Inflammatory macrophage treated with lipopolysaccharide for 4 hours (primary cell): ENCODE results near the gene HMGCLL1.

Experiments used
- DNase-seq: peaks from one replicate; pipeline ENCODE4 v3.0.0-alpha.2; 2020

HMGCLL1 gene

DNA sequence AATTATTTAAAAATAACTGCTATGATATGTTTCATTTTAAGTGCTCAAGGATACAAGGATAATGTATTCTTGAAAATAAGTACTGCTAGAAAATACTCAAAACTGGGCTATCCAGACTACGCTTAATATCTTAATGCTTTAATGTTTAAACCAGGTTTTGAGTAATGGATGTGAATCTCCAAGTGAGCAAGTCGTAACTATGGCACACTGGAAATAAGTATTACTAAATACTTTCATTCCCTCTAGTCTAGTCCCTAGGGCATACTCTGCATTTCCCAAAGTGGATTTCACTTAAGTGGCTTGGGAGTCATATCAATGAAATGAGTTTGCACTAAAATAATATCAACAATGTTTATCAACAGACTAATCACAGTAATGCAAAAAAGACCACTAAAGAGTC lies 48.1 kb downstream of the HMGCLL1 start:
- no peak for DNase-seq

DNA sequence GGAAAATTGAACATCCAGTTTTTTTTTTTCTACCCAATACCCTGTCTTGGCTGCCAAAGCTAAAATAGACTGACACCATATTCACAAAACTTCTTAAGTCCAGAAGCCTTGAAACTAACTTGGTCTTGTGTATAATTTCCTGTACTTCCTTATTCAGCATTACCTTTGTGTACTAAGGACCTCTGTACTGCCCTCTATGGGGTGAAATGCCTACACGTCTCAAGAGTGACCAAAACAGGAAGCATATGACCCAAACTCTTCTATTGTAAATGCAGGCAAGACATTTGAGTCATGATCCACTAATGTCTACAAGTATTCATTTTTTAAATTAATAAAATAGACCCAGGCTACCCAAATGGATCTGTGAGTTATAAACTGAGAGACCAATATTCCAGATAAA lies 50.4 kb downstream of the HMGCLL1 start:
- peak; percentile 10 for DNase-seq

DNA sequence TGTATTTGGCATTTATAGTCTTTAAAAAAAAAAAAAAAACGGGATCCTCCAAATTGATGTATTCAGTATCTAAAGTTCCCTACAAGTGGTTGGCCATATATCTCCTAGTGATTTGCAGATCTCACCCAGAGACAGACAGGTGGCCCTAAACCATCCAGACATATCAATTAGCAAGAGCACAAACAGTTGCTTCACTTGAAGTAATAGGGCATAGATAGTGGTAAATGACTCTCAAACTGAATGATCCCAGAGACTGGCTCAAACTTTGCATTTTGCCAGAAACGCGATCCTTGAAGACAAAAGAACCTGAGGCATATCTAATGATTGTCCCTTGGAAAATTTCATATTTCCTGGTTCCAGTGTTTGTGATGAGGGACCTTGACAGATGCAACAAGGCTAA lies 54.6 kb downstream of the HMGCLL1 start:
- no peak for DNase-seq

DNA sequence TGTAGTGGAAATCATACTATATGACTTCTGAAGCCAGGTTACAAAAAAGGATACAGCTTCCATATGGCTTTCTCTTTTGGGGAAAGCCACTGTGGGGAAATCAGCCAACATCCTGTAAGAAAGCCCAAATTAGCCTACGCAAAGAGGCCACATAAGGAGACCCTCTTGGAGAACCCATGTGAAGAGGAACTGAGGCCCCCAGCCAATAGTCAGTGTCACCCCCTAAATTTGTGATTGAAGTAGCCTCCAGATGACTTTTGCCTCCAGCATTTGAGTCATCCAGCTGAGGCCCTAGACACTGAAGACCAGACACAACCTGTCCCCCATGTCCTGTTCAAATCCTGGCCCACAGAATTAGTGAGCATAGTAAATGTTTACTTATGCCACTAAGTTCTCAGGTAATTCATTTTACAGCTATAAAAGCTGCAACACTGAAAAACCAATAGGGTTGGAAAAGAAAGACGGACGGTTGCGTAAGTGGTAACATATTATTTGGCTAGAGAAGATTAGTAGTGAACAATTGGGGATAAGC lies 60.4 kb downstream of the HMGCLL1 start:
- DNase-seq: no peak

DNA sequence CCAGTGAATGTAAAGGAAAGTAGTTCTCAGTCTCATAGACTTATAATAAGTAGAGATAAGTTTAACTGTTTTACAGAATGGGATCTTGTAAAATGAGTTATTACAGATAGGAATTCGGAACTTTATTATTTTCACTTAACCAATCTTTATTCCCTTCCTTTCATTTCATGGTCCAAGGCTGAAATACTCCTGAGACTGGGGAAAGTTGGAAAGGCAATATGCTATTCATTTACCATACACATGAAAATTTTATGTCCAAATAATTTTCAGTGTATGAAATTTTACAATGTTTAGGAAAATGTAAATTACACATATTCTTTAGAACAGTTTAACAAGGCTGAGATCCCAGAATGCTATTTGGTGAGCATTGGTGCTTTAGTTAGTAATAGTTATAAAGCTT lies 62.3 kb downstream of the HMGCLL1 start:
- no peak for DNase-seq

DNA sequence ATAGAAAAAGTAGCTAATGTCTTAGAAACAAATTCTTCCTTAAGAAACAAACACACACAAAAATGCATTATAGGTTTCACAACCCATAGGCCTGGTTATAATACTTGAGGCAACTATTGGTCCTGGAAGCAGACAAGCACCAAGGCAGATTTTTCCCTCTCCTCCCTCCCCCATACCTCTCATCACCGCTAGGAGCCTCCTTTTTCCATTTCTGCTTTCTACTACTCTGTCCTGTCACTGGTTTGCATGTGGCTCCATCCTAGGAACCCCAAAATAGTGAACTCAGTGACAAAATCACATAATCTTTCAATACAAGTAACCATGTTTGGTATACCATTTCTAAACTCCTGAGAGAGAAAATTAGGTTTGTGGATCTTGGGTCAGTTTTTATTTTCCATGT lies 66.1 kb downstream of the HMGCLL1 start:
- no peak for DNase-seq

DNA sequence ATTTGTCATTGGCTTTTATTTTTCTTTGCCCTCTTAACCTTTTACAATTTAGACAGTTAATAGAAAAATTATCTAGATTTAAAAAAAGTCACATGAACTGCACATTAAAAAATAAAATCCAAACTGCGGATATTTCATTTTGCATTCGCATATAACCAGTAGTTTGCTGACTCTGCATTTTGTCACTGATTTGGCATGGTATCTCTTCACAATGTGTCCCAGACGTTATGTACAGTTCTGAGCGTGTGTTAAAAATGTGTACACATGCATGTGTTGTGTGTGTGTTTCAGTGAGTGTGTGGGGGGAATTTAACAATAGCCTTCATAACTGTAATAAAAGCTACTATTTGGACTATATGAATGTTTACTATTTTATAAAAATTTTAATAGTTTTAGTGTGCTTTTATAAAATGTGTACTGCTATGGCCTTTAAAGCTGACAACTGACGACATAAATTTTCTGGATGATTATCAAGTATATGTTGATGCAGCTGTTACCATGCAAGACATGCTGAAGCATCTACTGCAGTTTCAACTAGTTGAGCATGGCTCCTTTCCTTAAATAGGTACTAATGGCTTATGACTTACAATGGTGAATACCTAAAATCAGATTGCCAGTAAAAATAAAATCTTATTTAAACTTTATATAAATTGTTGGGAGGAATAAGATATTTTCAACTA lies 67.7 kb downstream of the HMGCLL1 start:
- DNase-seq: no peak

DNA sequence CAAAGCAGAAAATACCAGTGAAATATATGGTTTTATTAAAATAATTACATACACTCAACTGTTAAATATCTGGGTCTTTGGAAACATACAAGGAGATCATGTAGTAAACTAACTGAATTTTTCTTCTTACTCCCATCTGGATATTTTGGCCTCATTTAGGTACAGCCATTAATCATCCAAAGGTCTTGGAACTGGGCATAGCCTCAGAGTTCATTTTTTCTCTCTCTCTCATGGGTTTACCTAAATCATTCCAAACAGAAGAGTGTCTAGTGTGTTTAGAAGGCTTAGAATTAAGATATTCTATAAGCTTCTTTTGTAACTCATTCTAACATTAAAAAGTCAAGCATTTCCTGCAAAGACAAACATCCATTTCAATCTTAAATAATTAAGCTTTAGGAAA lies 79.4 kb downstream of the HMGCLL1 start:
- DNase-seq: no peak

DNA sequence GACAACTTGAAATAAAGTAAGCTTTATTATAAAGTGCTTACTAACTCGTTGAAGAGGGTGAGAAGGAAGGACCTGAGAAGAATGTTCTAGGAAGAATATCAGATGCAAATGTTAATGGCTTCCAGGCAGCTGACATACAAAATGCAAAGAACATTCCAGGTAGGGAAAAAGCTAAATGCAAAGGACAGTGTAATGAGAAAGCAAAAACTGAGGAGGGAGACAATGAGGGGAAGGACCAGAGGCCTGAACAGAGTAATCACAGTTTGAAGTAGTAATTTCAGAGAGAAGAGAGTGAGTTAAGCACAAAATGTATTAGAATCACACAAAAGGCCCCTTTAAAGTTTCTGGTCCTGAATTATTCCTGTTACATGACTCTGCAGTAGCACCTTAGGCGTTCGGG lies 81.3 kb downstream of the HMGCLL1 start:
- DNase-seq: no peak

DNA sequence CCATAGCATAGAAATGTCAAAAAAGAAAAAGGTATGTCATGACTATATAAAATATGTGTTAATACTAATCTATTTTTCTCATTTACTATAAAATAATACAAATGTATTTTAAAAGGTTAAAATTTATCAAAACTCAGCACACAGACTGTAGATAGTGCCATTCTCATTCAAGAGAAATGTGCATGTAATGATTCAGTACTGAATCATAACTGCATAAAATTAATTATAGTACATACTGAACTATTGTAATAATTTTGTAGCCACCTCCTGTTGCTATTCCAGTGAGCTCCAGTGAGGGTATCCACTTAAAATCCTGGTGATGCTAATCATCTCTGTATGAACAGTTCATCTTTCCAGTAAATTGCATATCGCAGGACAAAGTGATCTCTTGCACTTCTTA lies 82.8 kb downstream of the HMGCLL1 start:
- DNase-seq: no peak

DNA sequence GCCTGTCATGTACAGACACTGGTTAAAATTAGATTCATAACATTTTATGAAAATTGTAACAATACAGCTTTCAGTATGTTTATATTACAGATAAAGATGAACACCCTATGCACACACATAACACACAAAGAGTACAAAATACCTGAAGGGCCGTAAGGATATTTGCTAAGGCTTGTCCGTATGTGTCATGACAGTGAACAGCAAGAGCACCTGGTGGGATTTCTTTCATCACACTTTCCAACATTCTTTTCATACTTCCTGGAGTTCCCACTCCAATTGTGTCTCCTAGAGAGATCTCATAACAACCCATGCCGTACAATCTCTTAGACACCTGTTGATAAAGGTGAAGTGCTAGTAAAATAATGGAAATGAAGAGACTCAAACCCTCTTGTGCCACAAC lies 83.7 kb downstream of the HMGCLL1 start:
- no peak for DNase-seq

DNA sequence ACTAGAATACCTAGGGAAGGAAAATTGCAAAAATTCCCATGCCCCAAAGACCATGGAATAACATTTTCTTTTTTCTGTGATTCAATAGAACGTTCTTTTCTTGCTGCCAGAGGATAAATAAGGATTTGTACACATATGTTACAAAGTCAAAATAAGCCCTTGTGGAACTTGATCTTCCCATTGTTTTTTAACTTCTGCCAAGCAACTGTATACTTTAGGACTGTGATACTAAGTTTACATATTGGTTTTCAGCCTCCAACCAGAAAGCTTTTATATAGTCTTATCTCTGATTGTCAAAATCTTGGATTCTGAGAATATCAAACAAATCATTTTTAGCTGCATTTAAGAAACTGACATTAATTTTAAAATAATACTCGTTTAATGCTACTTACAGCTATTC lies 84.6 kb downstream of the HMGCLL1 start:
- no peak for DNase-seq

DNA sequence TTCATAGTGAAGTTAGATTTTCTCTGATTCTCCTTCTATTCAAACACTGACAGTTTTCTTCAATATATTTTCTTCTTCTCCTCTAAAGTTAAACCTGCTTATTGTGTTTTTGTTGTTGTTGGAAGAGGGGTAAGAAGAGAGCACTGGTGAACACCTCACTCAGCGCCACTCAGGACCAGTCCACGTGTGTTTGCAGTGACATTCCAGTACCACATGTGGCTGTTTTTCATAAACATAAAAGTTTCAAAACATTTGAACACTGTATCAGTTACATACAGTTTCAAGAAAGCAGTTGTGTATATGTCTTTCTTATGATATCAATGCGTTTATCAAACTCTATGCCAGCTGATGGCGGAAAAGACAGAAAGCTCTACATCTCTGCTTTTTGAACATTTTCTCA lies 86.7 kb downstream of the HMGCLL1 start:
- DNase-seq: no peak

DNA sequence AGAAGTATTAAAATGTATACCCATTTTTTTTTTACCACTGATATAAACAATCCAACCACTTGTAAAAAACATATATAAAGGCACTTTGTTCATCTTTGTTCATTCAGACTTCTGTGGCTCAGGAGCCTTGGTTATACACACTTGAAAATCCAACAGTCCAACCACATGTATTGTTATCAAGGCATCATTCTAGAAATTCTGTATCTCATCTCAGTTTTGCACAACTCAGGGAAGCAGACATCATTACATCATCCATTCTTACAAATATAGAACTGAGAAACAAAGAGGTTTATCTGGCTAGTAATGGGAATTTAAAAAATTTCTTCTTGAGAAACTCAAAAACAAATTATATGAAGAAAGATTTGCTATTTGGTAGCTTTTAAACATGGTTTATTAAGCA lies 88.1 kb downstream of the HMGCLL1 start:
- DNase-seq: no peak

DNA sequence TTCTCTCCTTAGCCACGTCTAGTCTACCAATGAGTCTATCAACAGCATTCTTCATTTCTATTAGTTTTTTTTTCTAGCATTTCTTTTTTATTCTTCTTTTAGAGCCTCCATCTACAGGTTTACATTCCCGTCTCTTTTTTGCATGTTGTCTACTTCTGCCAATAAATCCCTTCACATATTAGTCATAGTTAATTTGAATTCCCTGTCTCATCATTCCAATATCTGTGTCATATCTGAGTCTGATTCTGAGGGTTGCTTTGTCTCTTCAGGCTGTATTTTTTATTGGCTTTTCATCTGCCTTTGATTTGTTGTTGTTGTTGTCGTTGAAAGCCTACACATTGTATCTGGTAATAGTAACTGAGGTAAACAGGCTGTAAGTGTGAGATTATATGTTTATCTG lies 104.6 kb downstream of the HMGCLL1 start:
- DNase-seq: no peak

DNA sequence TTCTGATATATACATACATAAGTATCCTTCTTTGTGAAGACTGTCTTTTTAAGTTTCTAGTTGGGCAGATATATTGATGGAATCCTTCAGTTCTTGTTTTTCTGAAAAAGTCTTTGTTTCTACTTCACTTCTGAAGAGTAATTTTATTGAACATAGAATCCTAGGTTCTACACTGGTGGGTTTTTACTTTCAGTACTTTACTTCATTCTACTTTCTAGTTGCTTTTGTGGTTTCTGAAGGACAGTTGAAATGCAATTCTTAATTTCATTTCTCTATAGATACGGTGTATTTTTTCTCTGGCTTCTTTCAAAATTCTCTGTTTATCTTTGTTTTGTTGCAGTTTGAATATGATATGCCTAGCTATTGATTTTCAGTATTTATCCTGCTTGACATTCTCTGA lies 105.3 kb downstream of the HMGCLL1 start:
- DNase-seq: no peak

DNA sequence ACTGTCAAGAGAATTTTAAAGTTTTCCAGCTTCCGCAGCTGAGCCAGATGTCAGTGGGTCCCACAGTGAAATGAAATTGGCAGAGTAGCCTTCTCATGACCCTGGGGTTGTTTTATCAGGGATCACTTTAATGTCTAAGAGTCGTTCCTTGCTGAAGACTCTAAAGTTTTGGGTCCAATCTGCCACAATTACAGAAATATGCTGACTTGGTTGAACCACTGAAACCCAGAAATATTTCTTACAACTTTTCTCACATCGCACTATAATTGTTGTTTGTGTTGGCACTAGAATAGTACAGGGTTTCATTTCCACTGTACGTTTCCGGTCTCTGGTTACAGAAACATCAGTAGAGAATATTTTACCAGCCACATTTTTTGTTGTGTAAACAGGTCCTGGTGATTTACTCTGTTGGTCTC lies 109.0 kb downstream of the HMGCLL1 start:
- DNase-seq: no peak

DNA sequence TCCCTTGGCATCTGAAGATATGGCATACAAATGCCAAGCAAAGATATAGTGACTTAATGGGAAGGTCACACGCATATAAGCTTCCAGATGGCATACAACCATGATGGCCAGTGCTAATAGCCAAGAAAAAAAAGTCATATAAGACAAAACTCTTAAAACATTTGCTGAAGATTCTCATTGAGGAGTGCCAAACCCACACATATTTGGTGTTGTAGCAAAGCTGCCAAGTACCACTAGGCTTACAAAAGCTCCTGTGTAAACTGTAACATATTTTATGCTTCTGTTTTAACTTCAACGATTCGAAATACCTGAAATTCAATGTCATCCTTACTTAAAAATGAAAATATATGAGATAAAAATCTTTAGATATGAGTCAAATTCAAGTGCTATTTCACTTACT lies 123.0 kb downstream of the HMGCLL1 start:
- no peak for DNase-seq

DNA sequence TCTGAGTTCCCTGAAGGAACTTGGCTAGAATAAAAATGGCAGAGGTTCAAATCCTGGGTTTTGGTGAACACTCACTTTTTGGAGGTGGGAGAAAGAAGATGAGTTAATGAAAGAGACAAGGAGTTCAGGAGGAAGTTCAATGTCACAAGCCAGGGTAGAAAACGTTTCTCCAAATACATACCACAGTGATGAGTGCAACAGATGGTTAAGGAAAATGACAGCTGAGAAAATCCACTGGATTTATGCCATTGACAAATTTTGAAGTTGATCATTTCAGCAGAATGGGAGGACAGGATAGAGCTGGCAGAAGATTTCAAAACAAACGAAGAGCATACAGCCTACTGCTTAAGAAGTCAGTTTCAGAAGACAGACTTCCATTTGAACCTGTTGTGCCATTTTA lies 129.0 kb downstream of the HMGCLL1 start:
- DNase-seq: no peak

DNA sequence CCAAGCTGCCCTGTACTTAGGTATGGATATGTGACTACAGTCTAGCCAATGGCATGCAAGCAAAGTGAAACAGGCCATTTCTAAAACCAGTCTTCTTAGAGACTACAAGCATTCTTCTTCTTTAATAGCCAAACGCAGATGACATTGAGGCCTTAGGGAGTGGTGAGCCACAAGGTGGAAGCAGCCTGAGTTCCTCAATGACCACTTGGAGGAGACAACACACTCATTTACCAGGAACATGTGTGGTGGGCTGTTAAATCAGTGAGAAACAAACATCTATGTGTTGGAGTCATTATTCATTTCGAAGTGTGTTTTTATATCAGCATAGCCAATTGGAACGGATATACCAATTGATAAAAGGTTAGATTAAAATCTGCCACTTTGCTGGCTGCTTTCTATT lies 129.8 kb downstream of the HMGCLL1 start:
- no peak for DNase-seq

DNA sequence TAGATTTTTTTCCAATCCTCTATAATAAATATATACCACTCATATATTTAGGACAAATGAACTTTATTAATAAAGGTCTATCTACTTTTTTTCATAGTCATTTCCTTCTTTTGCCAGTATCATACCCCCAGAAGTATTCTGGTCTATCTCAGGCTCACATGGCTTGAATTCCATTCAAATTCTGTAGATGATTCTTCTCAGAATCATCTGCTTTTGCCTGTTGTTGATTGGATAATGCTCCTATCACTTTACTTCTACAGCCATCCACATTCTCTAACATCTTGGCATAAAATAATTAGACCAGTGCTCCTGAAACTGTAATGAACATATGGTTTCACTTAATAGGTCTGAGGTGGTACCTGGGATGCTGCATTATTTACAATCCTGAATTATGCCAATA lies 130.5 kb downstream of the HMGCLL1 start:
- DNase-seq: no peak

DNA sequence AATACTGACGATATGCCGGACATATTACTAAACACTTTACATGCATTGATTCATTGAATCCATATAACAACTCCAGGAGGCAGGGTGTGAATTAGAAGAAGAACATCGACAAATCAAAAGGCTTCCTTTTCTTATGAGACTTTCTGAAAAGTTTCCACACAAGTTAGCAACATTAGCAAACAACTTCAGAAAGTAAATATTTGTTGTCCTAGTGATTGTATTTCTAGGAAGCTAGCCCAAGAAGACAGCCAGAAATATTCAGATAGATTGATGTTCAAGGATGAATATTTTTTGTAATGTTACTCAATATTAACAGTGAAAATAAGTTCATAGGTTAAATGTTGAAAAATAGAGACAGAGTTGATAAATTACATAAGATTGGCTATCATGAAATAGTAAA lies 131.1 kb downstream of the HMGCLL1 start:
- no peak for DNase-seq

DNA sequence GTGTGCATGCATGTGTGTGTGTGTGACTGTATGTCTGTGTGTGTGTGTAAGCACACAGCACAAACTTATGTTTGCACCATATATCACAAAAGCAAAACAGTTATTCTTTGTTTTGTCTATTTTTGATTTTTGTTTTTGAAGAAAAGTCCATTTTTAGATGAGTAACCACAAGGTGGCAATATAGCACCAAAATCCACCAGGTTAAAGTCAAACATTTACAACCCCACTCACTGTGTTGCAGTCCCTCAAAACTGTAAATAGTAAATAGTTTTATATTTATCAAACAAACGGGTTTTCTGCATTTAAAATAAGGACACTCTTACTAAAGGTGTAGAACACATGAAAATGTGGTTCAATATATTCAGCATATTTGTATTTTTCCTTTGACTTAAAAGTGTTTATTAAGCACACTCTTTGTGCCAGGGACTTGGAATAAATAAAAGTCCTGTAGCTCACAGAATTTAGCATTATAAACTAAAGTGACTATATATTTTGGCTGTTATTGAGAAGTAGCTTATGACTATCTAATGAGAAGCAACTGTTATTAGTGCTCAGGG lies 133.3 kb downstream of the HMGCLL1 start:
- DNase-seq: no peak

DNA sequence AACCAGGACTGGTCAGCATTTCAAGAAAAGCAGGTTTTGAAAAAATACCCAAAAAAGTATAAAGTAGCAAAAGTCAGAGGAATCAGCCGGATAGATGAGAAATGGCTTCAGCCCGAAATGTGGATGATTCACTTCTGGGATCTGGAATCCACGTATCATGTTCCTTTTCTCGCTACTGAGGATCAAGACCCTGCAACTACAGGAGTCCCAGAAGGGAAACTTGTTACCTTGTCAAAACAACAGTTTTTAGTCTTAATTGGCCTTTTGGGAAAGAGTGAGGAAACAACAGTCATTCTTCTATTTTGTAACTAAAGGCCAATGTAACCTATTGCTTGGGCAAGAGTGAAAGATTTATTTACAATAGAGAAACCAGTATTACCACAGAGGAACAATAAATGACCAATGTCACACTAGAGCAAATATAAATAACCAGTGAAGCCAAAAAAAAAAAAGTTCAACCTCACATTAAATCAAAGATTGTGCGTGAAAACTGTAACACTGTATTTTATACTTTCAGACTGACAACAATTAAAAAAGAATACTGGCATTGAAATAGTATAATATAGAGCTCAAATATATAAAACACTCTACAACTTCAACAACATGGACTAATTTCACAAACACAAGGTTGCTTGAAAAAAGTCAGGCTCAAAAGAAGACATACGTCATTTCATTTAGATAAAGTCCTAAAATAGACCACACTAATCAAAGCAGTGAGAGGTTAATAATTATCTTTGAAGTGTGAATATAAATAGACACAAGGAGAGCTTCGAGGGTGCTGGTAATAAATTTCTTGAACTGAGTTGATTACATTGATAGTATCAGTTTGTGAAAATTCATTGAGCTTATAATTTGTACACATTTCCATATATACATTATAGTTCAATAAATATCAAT lies 135.5 kb downstream of the HMGCLL1 start:
- no peak for DNase-seq
